Measurements from ENCODE around the gene CLHC1. TPM values are rescaled to one million over a fixed set of nuclear protein-coding genes. Genes with fewer than 3 reads are reported as not detected.
"Not testable (repeated sequence)": the region's sequence is repeated elsewhere in the genome, so short reads cannot be mapped to it uniquely, and the experiment has no call there.

The CLHC1 gene
- total and polyA plus RNA-seq, 2 of the 8 experiments (the other 6 are each of a cell fraction or from before 2014, with no cell fraction given): 2.6 to 10.8 TPM

- not testable (repeated sequence) for H3K79me1 ChIP-seq (ENCODE audit: low read depth, low read length); H3K36me3 ChIP-seq (ENCODE audit: control insufficient read depth in 2 of 4, insufficient read depth in 4 of 4, low read length in 3 of 4); H2BK20ac ChIP-seq (ENCODE audit: low read length); H2BK15ac ChIP-seq (ENCODE audit: low read length); H2BK12ac ChIP-seq (ENCODE audit: low read depth, low read length); H3K18ac ChIP-seq (ENCODE audit: extremely low read depth, low read length); H3K27me3 ChIP-seq (replicated peaks in 1 of 4; ENCODE audit: control insufficient read depth in 3 of 4, extremely low read depth in 1 of 4, insufficient read depth in 3 of 4, low read length in 3 of 4); H3K27ac ChIP-seq (ENCODE audit: low read depth, low read length); H3K23ac ChIP-seq (ENCODE audit: insufficient read length); H4K20me1 ChIP-seq (replicated peaks in 1 of 2; ENCODE audit: control insufficient read depth in 1 of 2, insufficient read depth in 2 of 2, low read length in 2 of 2); H3K4me3 ChIP-seq (ENCODE audit: extremely low read depth in 1 of 4, insufficient read depth in 2 of 4, low read depth in 3 of 4, low read length in 4 of 4); DNase-seq (ENCODE audit: low read depth in 1 of 2, low spot score in 2 of 2); H3K14ac ChIP-seq (ENCODE audit: insufficient read length); H3K4ac ChIP-seq (replicated peaks; ENCODE audit: insufficient read length, low read depth, low read length); H3K9ac ChIP-seq (replicated peaks in 1 of 4; ENCODE audit: extremely low read depth in 1 of 4, low read depth in 3 of 4, low read length in 3 of 4); H4K8ac ChIP-seq (ENCODE audit: extremely low read depth, insufficient read depth, low read length); H2BK120ac ChIP-seq (replicated peaks; ENCODE audit: low read depth, low read length); H3K4me2 ChIP-seq (ENCODE audit: insufficient read depth in 1 of 2, low read depth in 2 of 2, low read length in 2 of 2); H3K9me3 ChIP-seq (ENCODE audit: insufficient read depth in 2 of 2, low read depth in 1 of 2, low read length in 1 of 2); H4K5ac ChIP-seq (ENCODE audit: insufficient read length, low read depth, low read length); H2AFZ ChIP-seq (ENCODE audit: low read length); H2BK5ac ChIP-seq (ENCODE audit: low read depth, low read length); FAIRE-seq; H2AK5ac ChIP-seq (ENCODE audit: low read depth, low read length); H3K4me1 ChIP-seq (replicated peaks in 1 of 4; ENCODE audit: control insufficient read depth in 3 of 4, insufficient read depth in 4 of 4, low read length in 3 of 4); H3K56ac ChIP-seq (replicated peaks; ENCODE audit: insufficient read length, low read depth, low read length); H3K23me2 ChIP-seq (ENCODE audit: low read depth, low read length); H4K91ac ChIP-seq (replicated peaks; ENCODE audit: insufficient read length, low read length)
- CTCF ChIA-PET (ENCODE audit: partially characterized antibody): interaction anchor here (0.8 to 1.2 kb wide), 2 partner anchors 14 to 165 kb away, joined by 3 to 4 read pairs; no protein-coding TSS in a partner anchor
- 87% methylated on average over 7 of the region's 7 CpGs; no CpG with 5 or more reads in 1 of the 2 experiments for WGBS, 2 experiments (ENCODE audit: extremely low coverage in 1 of 2, insufficient coverage in 1 of 2, insufficient read length in 1 of 2, insufficient replicate concordance in 2 of 2, low coverage in 1 of 2, low lambda C conversion rate in 2 of 2, missing lambda C conversion rate in 1 of 2)
- H3K79me2 ChIP-seq (ENCODE audit: control insufficient read depth in 1 of 2, insufficient read depth in 2 of 2, low read length in 2 of 2): peaks cover 6 to 18% of the 10 kb centered on the region in 2 experiments; a peak in 3 of 4 replicates
- POLR2A ChIA-PET (ENCODE audit: partially characterized antibody): interaction anchor here (0.9 kb wide), 1 partner anchor 53 kb away, joined by 3 read pairs; no protein-coding TSS in a partner anchor
These were observed 4.5 kb downstream of the CLHC1 start for GRCh38 chr2:55227437-55228225.
